Mesendoderm (in vitro differentiated cells): ENCODE data around the gene DLX1.

Source experiments
- DNase-seq: peaks from one replicate; pipeline ENCODE4 v3.0.0; 2013
- H2AK5ac ChIP-seq: 2 replicates; pipeline ENCODE4 v1.6.1; 2013; ENCODE audit warnings: low read length, inconsistent platforms
- H2BK120ac ChIP-seq: 2 replicates; pipeline ENCODE4 v1.6.1; 2013; ENCODE audit warnings: low read depth, mild to moderate bottlenecking, low read length, moderate library complexity, mixed read lengths
- H2BK15ac ChIP-seq: replicated peaks from 2 replicates; pipeline ENCODE4 v1.6.1; 2013; ENCODE audit warnings: low read depth, mild to moderate bottlenecking, moderate library complexity
- H2BK5ac ChIP-seq: 2 replicates; pipeline ENCODE4 v1.6.1; 2013; ENCODE audit warnings: low read length, inconsistent platforms
- H3K18ac ChIP-seq: 2 replicates; pipeline ENCODE4 v1.6.1; 2013; ENCODE audit warnings: mild to moderate bottlenecking, low read length, mixed read lengths
- H3K23ac ChIP-seq: one replicate; pipeline ENCODE4 v1.6.1; 2013; ENCODE audit warnings: low read length
- H3K27ac ChIP-seq: 2 replicates; pipeline ENCODE4 v1.5.1; 2013; ENCODE audit warnings: low read depth, mild to moderate bottlenecking, inconsistent platforms, low read length, moderate library complexity
- H3K27me3 ChIP-seq: 2 replicates; pipeline ENCODE4 v1.6.1; 2013; ENCODE audit warnings: low read length, control low read depth, mild to moderate bottlenecking, inconsistent platforms; ENCODE audit not compliant: insufficient read depth, poor library complexity
- H3K36me3 ChIP-seq: 2 replicates; pipeline ENCODE4 v1.6.1; 2013; ENCODE audit warnings: low read length, inconsistent platforms; ENCODE audit not compliant: control insufficient read depth, insufficient read depth
- H3K4ac ChIP-seq: one replicate; pipeline ENCODE4 v1.6.1; 2013; ENCODE audit warnings: low read depth, mild to moderate bottlenecking, low read length, moderate library complexity
- H3K4me1 ChIP-seq: 2 replicates; pipeline ENCODE4 v1.6.1; 2013; ENCODE audit warnings: low read depth, low read length, inconsistent platforms; ENCODE audit not compliant: control insufficient read depth
- H3K4me2 ChIP-seq: 2 replicates; pipeline ENCODE4 v1.6.1; 2013; ENCODE audit warnings: low read length
- H3K4me3 ChIP-seq: 2 replicates; pipeline ENCODE4 v1.5.1; 2013; ENCODE audit warnings: mild to moderate bottlenecking, low read length
- H3K56ac ChIP-seq: one replicate; pipeline ENCODE4 v1.6.1; 2013; ENCODE audit warnings: low read length
- H3K79me1 ChIP-seq: 2 replicates; pipeline ENCODE4 v1.6.1; 2013; ENCODE audit warnings: low read length, inconsistent platforms
- H3K79me2 ChIP-seq: 2 replicates; pipeline ENCODE4 v1.6.1; 2013; ENCODE audit warnings: mild to moderate bottlenecking, low read length; ENCODE audit not compliant: control insufficient read depth, insufficient read depth
- H3K9ac ChIP-seq: 2 replicates; pipeline ENCODE4 v1.6.1; 2013; ENCODE audit warnings: low read length, inconsistent platforms
- H4K5ac ChIP-seq: one replicate; pipeline ENCODE4 v1.6.1; 2013; ENCODE audit warnings: low read length
- H4K8ac ChIP-seq: one replicate; pipeline ENCODE4 v1.6.1; 2013; ENCODE audit warnings: low read depth, mild to moderate bottlenecking, control low read depth, low read length, moderate library complexity
- WGBS: extraction: QIAGEN DNeasy Blood & Tissue Kit; methylation state at CpG from one replicate; pipeline ENCODE4 v1.1.7; 2013; ENCODE audit warnings: low lambda C conversion rate, missing lambda C conversion rate; ENCODE audit not compliant: insufficient coverage; ENCODE audit errors: extremely low coverage; 5-methylcytosine and 5-hydroxymethylcytosine counted together

Gene DLX1

GRCh38 chr2:172098650-172099471, 13.6 kb downstream of the DLX1 start:
- no peaks in the 10 kb centered on the region for H3K79me1 ChIP-seq
- no peak overlapping the region for H4K8ac ChIP-seq
- no CpG with 5 or more reads among the region's 61 CpGs for WGBS
- peak overlapping the region; percentile 36 for H3K4me2 ChIP-seq
- DNase-seq: peak; percentile 85
- no peak overlapping the region for H2BK15ac ChIP-seq
- no peak overlapping the region for H2AK5ac ChIP-seq
- no peaks in the 10 kb centered on the region for H3K36me3 ChIP-seq
- H3K56ac ChIP-seq: no peak overlapping the region
- no peak overlapping the region for H3K18ac ChIP-seq
- no peak overlapping the region for H3K4ac ChIP-seq
- no peak overlapping the region for H3K9ac ChIP-seq
- peaks cover 38% of the 10 kb centered on the region for H3K27me3 ChIP-seq
- no peak overlapping the region for H2BK5ac ChIP-seq
- H3K23ac ChIP-seq: no peak overlapping the region
- no peak overlapping the region for H3K4me3 ChIP-seq
- no peaks in the 10 kb centered on the region for H3K79me2 ChIP-seq
- H3K4me1 ChIP-seq: peaks cover 6% of the 10 kb centered on the region
- no peak overlapping the region for H2BK120ac ChIP-seq
- H3K27ac ChIP-seq: no peak overlapping the region
- H4K5ac ChIP-seq: no peak overlapping the region

DNA sequence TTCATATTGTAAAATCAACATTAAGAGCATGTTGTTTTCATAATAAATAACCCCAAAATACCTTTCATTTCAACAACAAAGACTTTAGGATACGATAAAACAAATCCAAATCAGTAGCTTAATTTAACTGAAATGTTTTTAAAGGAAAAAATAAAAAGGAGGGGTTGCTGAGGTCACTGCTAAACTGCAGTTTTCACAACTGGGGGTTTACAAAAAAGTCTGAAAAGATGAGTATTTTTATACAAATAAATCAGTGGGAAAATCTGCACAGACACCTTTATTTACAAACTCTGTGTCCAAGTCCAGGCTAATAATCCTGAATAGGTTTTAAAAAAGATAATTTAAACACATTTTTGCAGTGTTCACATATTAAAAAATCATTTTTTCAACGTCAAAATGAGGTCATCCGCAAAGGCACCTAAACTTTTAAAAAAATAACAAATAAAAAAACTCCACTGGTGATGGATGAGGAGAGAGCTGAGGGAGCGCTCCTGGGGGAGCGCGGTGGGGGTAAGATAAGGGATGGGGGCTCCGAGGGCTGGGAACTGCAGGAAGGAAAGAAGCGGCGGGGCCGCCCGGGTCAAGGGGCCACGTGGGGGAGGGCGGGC, 14.3 kb downstream of the DLX1 start:
- Histone ChIP-seq H3K4me1 (peaks cover 6% of the 10 kb centered on the region), H2BK120ac (no peak overlapping the region), H3K4me3 (no peak overlapping the region), H3K27me3 (peaks cover 33% of the 10 kb centered on the region), H2BK5ac (no peak overlapping the region), H3K36me3 (no peaks in the 10 kb centered on the region), H3K4ac (no peak overlapping the region), H4K8ac (no peak overlapping the region), H3K79me2 (no peaks in the 10 kb centered on the region), H3K23ac (no peak overlapping the region), H2BK15ac (no peak overlapping the region), H2AK5ac (no peak overlapping the region), H3K56ac (no peak overlapping the region), H3K9ac (no peak overlapping the region), H3K18ac (no peak overlapping the region), H4K5ac (no peak overlapping the region), H3K27ac (no peak overlapping the region), H3K4me2 (no peak overlapping the region), H3K79me1 (no peaks in the 10 kb centered on the region)
- WGBS: no CpG with 5 or more reads among the region's 13 CpGs
- no peak for DNase-seq

DNA sequence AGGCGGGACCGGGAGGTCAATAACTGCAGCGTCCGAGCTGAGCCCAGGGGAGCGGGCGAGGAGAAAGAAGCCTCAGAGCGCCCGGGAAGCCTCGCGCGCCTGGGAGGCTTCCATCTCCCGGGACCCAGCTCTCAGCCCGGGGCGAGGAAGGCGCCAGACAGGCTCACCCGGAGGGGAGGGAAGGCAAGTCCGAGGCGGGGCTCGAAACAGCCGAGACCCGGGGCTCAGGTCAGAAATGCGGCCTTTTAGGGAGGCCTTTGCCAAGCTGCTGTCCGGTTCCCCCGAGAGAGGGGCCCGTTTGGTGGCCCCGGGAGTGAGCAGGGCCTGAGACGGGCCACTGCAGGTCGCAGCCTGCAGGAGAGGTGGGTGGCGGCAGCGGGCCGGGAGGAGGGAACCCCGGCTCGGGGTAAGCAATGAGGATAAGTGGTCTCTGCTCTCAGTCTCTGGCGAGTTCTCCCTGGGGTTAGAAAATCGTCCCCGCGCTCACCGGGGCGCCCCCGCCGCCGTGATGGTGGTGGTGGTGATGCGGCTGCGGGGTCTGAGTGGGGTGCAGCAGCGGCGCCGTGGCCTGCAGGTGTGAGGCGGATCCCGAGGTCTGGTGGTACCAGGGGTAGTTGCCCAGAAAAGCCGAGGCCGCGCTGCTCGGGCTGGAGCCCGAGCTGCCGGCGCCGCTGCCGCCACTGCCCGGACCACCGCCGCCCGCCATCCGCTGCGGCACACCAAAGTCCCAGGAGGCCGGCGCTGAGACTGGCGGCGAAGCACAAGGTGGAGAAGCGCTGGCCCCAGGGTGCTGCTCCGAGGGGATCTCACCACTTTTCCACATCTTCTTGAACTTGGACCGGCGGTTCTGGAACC, 15.0 kb downstream of the DLX1 start:
- no peak overlapping the region for H3K4ac ChIP-seq
- H3K36me3 ChIP-seq: no peaks in the 10 kb centered on the region
- H2BK120ac ChIP-seq: no peak overlapping the region
- H3K4me2 ChIP-seq: peak overlapping the region; percentile 25
- H3K79me2 ChIP-seq: no peaks in the 10 kb centered on the region
- H2BK5ac ChIP-seq: no peak overlapping the region
- peak overlapping the region; percentile 27 for H3K9ac ChIP-seq
- DNase-seq: peak; percentile 65
- peaks cover 6% of the 10 kb centered on the region for H3K4me1 ChIP-seq
- no peak overlapping the region for H3K27ac ChIP-seq
- no CpG with 5 or more reads among the region's 72 CpGs for WGBS
- H2AK5ac ChIP-seq: no peak overlapping the region
- no peaks in the 10 kb centered on the region for H3K79me1 ChIP-seq
- H3K27me3 ChIP-seq: peaks cover 35% of the 10 kb centered on the region
- no peak overlapping the region for H4K5ac ChIP-seq
- peak overlapping the region; percentile 3 for H3K18ac ChIP-seq
- no peak overlapping the region for H3K4me3 ChIP-seq
- H2BK15ac ChIP-seq: no peak overlapping the region
- no peak overlapping the region for H4K8ac ChIP-seq
- no peak overlapping the region for H3K23ac ChIP-seq
- H3K56ac ChIP-seq: peak overlapping the region; percentile 44

DNA sequence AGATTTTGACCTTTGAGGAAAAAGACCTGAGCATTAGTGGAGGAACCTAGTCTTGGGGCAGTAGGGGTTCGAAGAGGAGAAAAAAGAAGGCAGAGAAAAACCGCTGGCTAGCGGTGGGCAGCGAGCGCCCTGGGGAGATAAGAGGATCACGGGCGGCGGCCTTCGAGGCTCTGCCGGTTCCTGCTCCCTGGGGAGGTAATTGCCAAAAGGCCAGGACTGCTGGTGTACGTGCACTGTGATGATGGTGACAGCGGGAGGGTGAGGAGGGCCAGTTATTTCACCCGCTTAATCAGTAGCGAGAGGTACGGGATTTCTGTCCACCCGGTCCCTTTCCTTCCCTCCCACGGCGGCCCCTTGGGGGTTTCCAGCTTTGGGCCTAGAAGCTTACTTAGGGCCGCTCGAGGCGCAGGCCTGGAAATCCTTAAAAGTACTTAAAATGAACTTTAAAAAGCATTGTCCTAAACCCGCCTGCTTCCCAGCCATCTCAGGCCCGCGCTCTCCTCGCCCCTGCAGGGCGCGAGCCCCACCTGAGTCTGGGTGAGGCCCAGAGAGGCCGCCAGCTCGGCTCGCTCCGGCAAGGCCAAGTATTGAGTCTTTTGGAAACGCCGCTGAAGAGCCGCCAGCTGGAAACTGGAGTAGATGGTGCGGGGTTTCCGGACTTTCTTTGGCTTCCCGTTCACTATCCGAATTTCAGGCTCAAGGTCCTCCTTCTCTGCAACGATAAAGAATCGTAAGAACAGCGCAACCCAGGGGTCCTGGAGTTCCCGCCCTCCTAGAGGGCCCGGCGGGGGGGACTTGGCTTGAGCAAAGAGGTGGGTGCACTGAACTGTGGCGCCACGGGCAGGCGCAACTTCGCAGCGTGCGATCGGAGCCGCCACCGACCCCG, 15.9 kb downstream of the DLX1 start:
- Histone ChIP-seq H3K4ac (no peak overlapping the region), H3K79me1 (no peaks in the 10 kb centered on the region), H2AK5ac (no peak overlapping the region), H3K4me2 (peak overlapping the region; percentile 53), H3K4me1 (peaks cover 5% of the 10 kb centered on the region), H3K36me3 (no peaks in the 10 kb centered on the region), H3K56ac (peak overlapping the region; percentile 37), H2BK5ac (no peak overlapping the region), H4K5ac (no peak overlapping the region), H3K27me3 (peaks cover 42% of the 10 kb centered on the region), H3K18ac (no peak overlapping the region), H3K9ac (no peak overlapping the region), H3K79me2 (no peaks in the 10 kb centered on the region), H3K4me3 (no peak overlapping the region), H4K8ac (no peak overlapping the region), H3K23ac (peak overlapping the region; percentile 69), H2BK120ac (no peak overlapping the region), H3K27ac (no peak overlapping the region), H2BK15ac (no peak overlapping the region)
- no CpG with 5 or more reads among the region's 54 CpGs for WGBS
- DNase-seq: peak; percentile 58

DNA sequence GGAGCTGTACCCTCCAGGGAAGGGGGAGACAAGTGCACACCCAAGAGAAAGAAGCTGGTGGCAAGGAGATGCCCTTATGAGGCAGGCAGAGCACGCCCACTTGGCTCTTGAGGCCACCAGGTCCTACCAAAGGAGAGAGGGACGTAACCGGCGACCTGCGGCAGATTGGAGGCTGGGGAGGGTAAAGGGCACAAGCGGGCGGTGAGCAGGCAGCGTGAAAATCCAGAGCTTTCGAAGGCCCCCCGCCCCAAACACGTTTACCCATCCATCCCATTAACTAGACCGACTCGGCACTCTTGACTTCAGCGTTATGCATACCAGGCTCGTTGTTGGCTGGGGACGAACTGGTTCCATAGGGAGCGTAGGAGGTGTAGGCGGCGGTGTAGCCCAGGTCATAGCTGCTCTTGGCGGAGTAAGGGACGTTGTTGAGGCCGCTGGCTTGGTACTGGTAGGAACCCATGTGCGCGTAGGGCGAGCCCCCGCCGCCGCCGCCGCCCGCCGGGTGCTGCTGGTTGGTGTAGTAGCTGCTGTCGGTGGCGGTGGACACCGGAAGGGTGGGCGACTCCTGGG, 16.6 kb downstream of the DLX1 start:
- Histone ChIP-seq H2BK15ac (no peak overlapping the region), H3K18ac (no peak overlapping the region), H4K8ac (no peak overlapping the region), H3K4me2 (peak overlapping the region; percentile 53), H3K79me2 (no peaks in the 10 kb centered on the region), H3K4me3 (no peak overlapping the region), H2BK120ac (no peak overlapping the region), H3K27ac (no peak overlapping the region), H3K4ac (no peak overlapping the region), H3K56ac (peak overlapping the region; percentile 22), H3K23ac (no peak overlapping the region), H4K5ac (no peak overlapping the region), H2BK5ac (no peak overlapping the region), H3K79me1 (no peaks in the 10 kb centered on the region), H3K27me3 (peaks cover 45% of the 10 kb centered on the region), H3K9ac (peak overlapping the region; percentile 20), H3K4me1 (peaks cover 5% of the 10 kb centered on the region), H3K36me3 (no peaks in the 10 kb centered on the region), H2AK5ac (no peak overlapping the region)
- no CpG with 5 or more reads among the region's 36 CpGs for WGBS
- peak; percentile 71 for DNase-seq
